Effector memory CD8-positive, alpha-beta T cell (primary cell): ENCODE results near the gene RBM19.
A peak's percentile ranks its signal among the peaks of the same experiment; 100 is the strongest.

ENCODE experiments used
- ATAC-seq: fragments of 150-1000 bp; cut with Tn5 transposase; replicated peaks from 2 replicates; pipeline ENCODE4 v1.10.0; 2021; ENCODE audit warnings: mild to moderate bottlenecking, moderate library complexity
- DNase-seq, 3 experiments: peaks; one replicate each; pipeline ENCODE4 v3.0.0; 2021
- H3K27ac Mint-ChIP-seq, 2 donors: one replicate each; pipeline ENCODE4 v1.8.0; 2022; ENCODE audit warnings: mild to moderate bottlenecking in 2 of 2, mixed read lengths in 2 of 2, moderate library complexity in 2 of 2
- H3K27me3 Mint-ChIP-seq, 2 donors: one replicate each; pipeline ENCODE4 v1.8.0; 2022; ENCODE audit warnings: mixed read lengths in 2 of 2
- H3K36me3 Mint-ChIP-seq: one replicate; pipeline ENCODE4 v1.8.0; 2022; ENCODE audit warnings: mild to moderate bottlenecking, moderate library complexity, mixed read lengths; ENCODE audit not compliant: insufficient read depth
- H3K4me1 Mint-ChIP-seq, 2 donors: one replicate each; pipeline ENCODE4 v1.8.0; 2022; ENCODE audit warnings: low read depth in 2 of 2, mixed read lengths in 2 of 2
- H3K4me3 Mint-ChIP-seq, 2 donors: one replicate each; pipeline ENCODE4 v1.8.0; 2022; ENCODE audit warnings: mild to moderate bottlenecking in 2 of 2, mixed read lengths in 2 of 2, moderate library complexity in 2 of 2
- H3K9me3 Mint-ChIP-seq, 2 donors: one replicate each; pipeline ENCODE4 v1.8.0; 2022; ENCODE audit warnings: mixed read lengths in 2 of 2

RBM19 gene

GRCh38 chr12:113893221-113893620 lies 72.9 kb downstream of the RBM19 start:
- DNase-seq, result no peak
- Mint-ChIP-seq H3K9me3 (no peaks in the 10 kb centered on the region), H3K4me1 (peaks cover 0 to 11% of the 10 kb centered on the region in 2 donors), H3K4me3 (no peak overlapping the region), H3K27ac (peak overlapping the region in 1 of 2 donors; percentile 44), H3K27me3 (no peaks in the 10 kb centered on the region), H3K36me3 (peaks cover 10% of the 10 kb centered on the region)
- no peak for ATAC-seq

- ATAC-seq (no peak), DNase-seq (no peak)
- Mint-ChIP-seq H3K27ac (no peak overlapping the region), H3K4me3 (no peak overlapping the region), H3K27me3 (no peaks in the 10 kb centered on the region), H3K36me3 (peaks cover 14% of the 10 kb centered on the region), H3K4me1 (peaks cover 0 to 11% of the 10 kb centered on the region in 2 donors), H3K9me3 (no peaks in the 10 kb centered on the region)
Measured at GRCh38 chr12:113892556-113892955, 73.6 kb downstream of the RBM19 start.

DNA sequence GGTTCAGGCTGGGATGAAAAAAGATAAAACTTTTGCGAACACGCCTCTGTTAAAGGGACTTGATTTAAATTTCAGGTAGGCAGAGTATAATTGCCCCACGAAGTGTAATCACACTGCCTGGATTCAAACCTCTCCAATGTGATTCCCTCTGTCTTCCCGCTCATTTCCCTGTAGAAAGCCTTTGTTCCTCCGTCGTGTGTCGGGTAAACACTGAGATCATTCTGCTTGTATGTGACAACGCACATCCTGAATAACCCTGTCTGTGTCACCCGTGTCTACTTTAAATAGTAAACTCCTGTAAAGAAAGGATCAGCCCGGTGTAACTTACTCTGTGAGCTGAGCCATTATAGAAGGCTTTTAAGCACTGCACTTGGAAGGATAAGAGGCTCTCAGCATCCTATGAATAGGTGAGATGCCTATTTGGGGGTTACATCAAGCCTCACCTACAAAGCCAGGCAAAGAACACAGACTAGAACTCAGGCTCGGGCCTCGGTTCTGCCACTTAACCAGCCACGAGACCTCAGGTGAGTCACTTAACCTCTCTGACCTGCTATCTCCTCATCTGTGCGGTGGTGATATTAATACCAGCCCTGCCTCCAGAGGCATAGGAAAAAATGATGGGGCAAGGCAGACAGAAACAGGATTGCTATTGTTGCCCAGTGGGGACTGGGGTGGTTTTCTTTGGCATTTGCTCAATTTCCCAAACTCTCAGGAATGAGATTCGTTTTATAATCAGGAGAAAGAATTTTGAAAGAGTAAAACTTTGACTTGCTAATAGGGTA lies 74.2 kb downstream of the RBM19 start:
- ATAC-seq (no peak), DNase-seq (no peak)
- peaks cover 17% of the 10 kb centered on the region for H3K36me3 Mint-ChIP-seq
- H3K4me1 Mint-ChIP-seq, result peaks cover 0 to 11% of the 10 kb centered on the region in 2 donors
- no peaks in the 10 kb centered on the region for H3K27me3 Mint-ChIP-seq
- no peaks in the 10 kb centered on the region for H3K9me3 Mint-ChIP-seq
- H3K27ac Mint-ChIP-seq, result no peak overlapping the region
- no peak overlapping the region for H3K4me3 Mint-ChIP-seq

DNA sequence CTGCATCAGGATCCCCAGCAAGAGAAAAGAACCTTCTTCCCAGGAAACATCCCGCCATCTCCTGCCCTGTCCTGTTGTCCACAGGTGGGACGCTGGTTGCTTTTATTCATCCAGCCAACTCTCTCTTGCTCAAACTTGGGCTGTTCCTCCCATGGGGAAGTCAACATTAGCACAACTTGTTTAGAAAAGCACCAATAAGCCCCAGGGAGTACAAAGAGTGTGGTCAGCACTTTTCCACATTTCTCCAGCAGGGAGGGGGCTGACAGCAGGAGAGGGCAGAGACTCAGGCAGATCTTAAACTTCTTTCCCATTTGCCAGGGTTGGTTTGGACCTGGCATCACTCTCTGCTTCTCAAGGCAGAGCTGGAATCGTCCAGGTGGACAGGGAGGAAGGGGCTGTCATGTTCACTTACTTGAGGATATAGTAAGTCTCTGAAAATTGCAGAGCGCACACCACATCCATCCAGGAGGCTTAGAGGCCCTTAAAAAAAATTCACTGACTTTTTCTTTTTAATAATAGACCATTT lies 74.9 kb downstream of the RBM19 start:
- peaks cover 0 to 11% of the 10 kb centered on the region in 2 donors for H3K4me1 Mint-ChIP-seq
- no peak overlapping the region for H3K4me3 Mint-ChIP-seq
- peaks cover 17% of the 10 kb centered on the region for H3K36me3 Mint-ChIP-seq
- H3K27me3 Mint-ChIP-seq, result no peaks in the 10 kb centered on the region
- no peaks in the 10 kb centered on the region for H3K9me3 Mint-ChIP-seq
- no peak overlapping the region for H3K27ac Mint-ChIP-seq
- ATAC-seq (no peak), DNase-seq (no peak)

- Mint-ChIP-seq H3K27me3 (no peaks in the 10 kb centered on the region), H3K4me1 (peaks cover 0 to 11% of the 10 kb centered on the region in 2 donors), H3K27ac (peak overlapping the region; percentile 38 to 49), H3K36me3 (peaks cover 17% of the 10 kb centered on the region), H3K4me3 (no peak overlapping the region), H3K9me3 (no peaks in the 10 kb centered on the region)
- DNase-seq, result no peak
- ATAC-seq, result no peak
Measured at GRCh38 chr12:113889891-113890581, 76.1 kb downstream of the RBM19 start.

DNA sequence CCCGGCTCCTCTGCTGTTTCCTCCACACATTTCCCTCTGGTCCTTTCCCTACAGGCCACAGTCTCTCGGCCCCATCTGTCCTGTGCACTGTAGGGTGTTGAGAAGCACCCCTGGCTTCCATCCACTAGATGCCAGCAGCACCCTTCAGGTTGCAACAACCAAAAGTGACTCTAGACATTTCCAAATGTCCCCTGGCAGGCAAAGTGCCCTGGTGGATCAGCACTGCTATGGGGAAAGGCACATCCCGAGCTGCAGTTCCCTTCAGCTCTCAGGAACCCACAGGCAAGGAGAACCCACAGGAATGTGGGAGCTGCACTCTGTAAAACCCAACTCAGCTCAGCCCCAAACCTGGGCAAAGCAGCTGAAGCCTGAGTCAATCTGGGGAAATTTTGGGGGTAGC lies 77.0 kb downstream of the RBM19 start:
- H3K4me1 Mint-ChIP-seq, result peaks cover 0 to 11% of the 10 kb centered on the region in 2 donors
- H3K36me3 Mint-ChIP-seq, result peaks cover 18% of the 10 kb centered on the region
- H3K9me3 Mint-ChIP-seq, result no peaks in the 10 kb centered on the region
- H3K27me3 Mint-ChIP-seq, result no peaks in the 10 kb centered on the region
- DNase-seq, result no peak
- ATAC-seq, result no peak
- no peak overlapping the region for H3K27ac Mint-ChIP-seq
- H3K4me3 Mint-ChIP-seq, result no peak overlapping the region

- no peak for ATAC-seq
- no peak overlapping the region for H3K4me3 Mint-ChIP-seq
- H3K4me1 Mint-ChIP-seq, result peaks cover 0 to 6% of the 10 kb centered on the region in 2 donors
- H3K9me3 Mint-ChIP-seq, result no peaks in the 10 kb centered on the region
- DNase-seq, result no peak
- H3K27ac Mint-ChIP-seq, result no peak overlapping the region
- H3K36me3 Mint-ChIP-seq, result peaks cover 20% of the 10 kb centered on the region
- no peaks in the 10 kb centered on the region for H3K27me3 Mint-ChIP-seq
Measured at GRCh38 chr12:113888435-113888834, 77.7 kb downstream of the RBM19 start.

DNA sequence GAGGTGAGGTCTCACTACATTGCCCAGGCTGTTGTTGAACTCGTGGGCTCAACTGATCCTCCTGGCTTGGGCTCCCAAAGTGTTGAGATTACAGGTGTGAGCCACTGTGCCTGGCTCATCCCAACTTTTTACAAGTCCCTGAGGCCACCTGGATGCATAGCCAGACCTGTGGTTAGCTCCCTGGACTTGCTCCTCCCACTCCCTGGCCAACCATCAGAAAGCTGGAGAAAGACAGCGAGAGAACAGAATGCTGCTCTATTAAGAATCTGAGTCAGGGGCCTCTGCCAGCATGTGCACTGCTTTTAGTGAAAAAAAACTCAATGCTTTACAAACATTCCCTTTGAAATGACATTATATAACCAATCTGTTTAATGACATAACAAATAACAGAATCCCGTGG lies 78.2 kb downstream of the RBM19 start:
- no peaks in the 10 kb centered on the region for H3K27me3 Mint-ChIP-seq
- H3K4me3 Mint-ChIP-seq, result no peak overlapping the region
- H3K4me1 Mint-ChIP-seq, result peaks cover 0 to 6% of the 10 kb centered on the region in 2 donors
- H3K27ac Mint-ChIP-seq, result no peak overlapping the region
- no peaks in the 10 kb centered on the region for H3K9me3 Mint-ChIP-seq
- peaks cover 18% of the 10 kb centered on the region for H3K36me3 Mint-ChIP-seq
- DNase-seq, result no peak
- ATAC-seq, result no peak

- no peak for DNase-seq
- Mint-ChIP-seq H3K27ac (no peak overlapping the region), H3K27me3 (no peaks in the 10 kb centered on the region), H3K4me3 (no peak overlapping the region), H3K36me3 (peaks cover 16% of the 10 kb centered on the region), H3K4me1 (peaks cover 0 to 12% of the 10 kb centered on the region in 2 donors), H3K9me3 (no peaks in the 10 kb centered on the region)
- ATAC-seq, result no peak
Measured at GRCh38 chr12:113886721-113887120, 79.4 kb downstream of the RBM19 start.

- H3K4me3 Mint-ChIP-seq, result no peak overlapping the region
Measured at GRCh38 chr12:113884392-113884791, 81.7 kb downstream of the RBM19 start.

DNA sequence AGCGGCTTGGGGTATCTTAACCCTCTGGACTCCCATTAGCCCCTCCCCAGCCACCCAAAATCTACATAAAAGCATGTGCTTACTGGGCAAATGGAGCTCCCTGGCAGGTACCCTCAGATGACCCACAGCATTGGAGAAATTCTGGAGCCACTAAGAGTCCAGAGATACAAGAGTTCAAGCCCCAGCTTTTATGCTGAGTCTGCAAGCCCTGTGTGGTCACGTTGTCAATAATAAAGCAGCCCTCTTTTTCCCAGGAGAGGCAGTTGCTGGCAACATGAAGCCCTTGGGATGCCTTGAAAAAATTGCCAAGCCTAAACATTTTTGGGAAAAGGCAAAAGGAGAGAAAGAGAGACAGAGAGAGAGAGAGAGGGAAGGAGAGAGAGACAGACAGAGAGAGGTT lies 83.4 kb downstream of the RBM19 start:
- H3K27me3 Mint-ChIP-seq, result no peaks in the 10 kb centered on the region
- no peak overlapping the region for H3K27ac Mint-ChIP-seq
- peaks cover 2 to 7% of the 10 kb centered on the region in 2 donors for H3K4me1 Mint-ChIP-seq
- no peak overlapping the region for H3K4me3 Mint-ChIP-seq
- H3K36me3 Mint-ChIP-seq, result peaks cover 6% of the 10 kb centered on the region
- no peaks in the 10 kb centered on the region for H3K9me3 Mint-ChIP-seq
- ATAC-seq (no peak), DNase-seq (no peak)

More at GRCh38 chr12:113884392-113884791, 81.7 kb downstream of the RBM19 start:
- ATAC-seq (no peak), DNase-seq (no peak)
- H3K4me1 Mint-ChIP-seq, result peaks cover 0 to 7% of the 10 kb centered on the region in 2 donors
- no peaks in the 10 kb centered on the region for H3K9me3 Mint-ChIP-seq
- H3K27ac Mint-ChIP-seq, result no peak overlapping the region
- H3K36me3 Mint-ChIP-seq, result peaks cover 13% of the 10 kb centered on the region
- no peaks in the 10 kb centered on the region for H3K27me3 Mint-ChIP-seq

DNA sequence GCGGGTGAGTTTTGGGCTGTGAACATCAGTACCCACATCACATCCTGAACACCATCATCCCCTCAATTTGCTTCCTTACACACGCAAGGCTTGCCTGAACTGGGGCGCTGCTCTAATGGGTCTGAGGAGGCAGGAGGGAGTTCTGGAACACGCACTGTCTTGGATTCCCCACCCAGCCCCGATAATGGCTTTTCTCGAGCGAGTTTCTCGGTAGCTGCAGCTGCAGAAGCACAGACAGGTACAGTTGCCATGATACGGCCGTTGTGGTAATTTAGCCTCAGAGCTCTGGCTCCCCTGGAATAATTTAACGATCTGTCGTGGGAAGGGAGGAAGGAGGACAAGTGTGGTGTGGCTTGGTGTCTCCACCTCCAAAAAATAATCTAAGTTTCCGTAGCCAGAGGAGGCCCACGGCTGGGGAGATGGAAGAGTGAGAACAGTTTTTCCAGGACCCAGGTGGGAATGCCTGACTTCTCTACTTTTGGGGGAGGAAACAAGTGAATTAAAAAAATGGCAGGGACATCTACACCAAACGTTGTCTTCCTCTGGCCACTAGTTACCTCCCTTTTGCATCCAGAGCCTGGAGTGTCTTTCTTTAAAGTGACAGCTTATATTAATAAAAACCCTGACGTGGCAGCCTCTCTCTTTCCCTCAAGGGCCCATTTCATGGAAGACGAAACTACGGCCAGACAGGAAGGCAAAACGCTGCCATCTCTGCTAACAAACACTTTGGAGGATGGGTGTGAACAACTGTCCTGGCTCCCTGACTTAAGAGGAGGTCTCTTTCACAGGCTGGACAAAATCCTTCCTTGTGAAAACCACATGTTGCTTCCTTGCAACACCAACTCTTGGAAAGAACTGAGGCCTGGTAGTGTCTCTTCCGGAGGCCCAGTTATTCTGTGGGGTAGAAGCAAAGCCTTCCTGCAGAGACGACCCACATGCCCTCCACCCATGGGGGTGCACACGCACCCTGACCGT lies 84.8 kb downstream of the RBM19 start:
- no peak for ATAC-seq
- Mint-ChIP-seq H3K4me1 (peaks cover 2 to 7% of the 10 kb centered on the region in 2 donors), H3K36me3 (peaks cover 6% of the 10 kb centered on the region), H3K4me3 (no peak overlapping the region), H3K9me3 (no peaks in the 10 kb centered on the region), H3K27ac (no peak overlapping the region), H3K27me3 (no peaks in the 10 kb centered on the region)
- no peak for DNase-seq

- no peak for ATAC-seq
- peaks cover 2 to 7% of the 10 kb centered on the region in 2 donors for H3K4me1 Mint-ChIP-seq
- H3K9me3 Mint-ChIP-seq, result no peaks in the 10 kb centered on the region
- no peak overlapping the region for H3K4me3 Mint-ChIP-seq
- peaks cover 11% of the 10 kb centered on the region for H3K36me3 Mint-ChIP-seq
- no peak for DNase-seq
- H3K27ac Mint-ChIP-seq, result no peak overlapping the region
- no peaks in the 10 kb centered on the region for H3K27me3 Mint-ChIP-seq
Measured at GRCh38 chr12:113880326-113880725, 85.8 kb downstream of the RBM19 start.
